GM19023 (cell line): ENCODE data around the gene CDK6.

Experiments used
- ATAC-seq: cut with Tn5 transposase; IDR thresholded peaks from one replicate; pipeline ENCODE4 v1.9.1; 2021; ENCODE audit warnings: mild to moderate bottlenecking, moderate library complexity; ENCODE audit not compliant: unreplicated experiment

The CDK6 gene

DNA sequence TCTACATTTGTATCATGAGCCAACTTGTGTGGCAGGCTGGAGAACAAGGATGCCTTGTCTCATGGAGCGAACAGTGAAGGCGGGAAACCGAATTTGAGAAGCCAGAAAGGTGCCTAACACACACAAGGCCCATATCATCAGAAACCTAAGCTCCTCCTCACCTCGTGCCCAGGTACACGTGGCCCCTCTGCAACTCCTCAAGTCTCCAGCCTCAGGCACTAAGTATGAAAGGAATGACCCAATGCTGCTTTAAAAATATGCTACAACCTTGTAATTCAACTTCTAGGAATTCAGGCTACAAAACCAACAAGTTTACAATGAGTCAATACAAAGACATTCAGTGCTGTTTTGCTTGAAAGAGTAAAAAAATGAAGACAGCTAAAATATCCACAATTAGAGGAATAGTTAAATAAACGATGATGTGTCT is 95.7 kb downstream of the CDK6 start:
- no peak for ATAC-seq

DNA sequence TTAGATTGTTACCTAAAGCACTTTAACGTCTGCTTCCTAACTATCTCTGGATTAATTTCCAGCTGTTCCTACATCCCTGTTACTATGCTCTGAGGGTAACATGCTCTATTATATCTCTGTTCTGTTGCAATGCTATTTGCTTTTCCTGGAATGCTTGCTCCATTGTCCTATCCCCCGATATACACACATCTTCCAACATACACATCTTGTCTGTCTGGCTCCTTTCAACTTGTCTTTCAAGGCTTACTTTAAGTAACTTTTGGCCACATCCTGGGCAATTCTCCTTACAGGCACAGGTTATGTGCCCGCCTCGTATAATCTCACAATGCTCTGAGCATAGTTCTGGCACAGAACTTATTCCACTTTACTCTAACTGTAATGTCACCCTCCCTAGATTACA is 96.2 kb downstream of the CDK6 start:
- ATAC-seq, result no peak

DNA sequence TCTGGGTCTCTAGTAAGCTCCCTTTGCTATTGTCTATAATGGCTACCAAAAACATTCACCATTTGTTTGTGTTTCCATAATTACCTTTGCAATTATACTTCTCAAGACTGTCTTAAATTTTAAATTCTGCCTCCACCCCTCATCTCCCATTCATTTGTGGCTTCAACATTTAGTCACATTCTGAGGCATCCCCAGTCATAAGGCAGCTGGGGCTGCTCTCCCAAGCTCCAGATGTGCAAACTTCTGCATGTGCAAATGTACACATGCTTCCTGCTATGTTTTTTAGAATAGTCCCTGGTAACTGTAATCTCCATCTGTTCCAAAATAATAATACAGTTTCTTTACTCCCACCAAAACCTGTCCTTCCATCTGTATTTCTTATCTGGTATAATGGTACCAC is 97.3 kb downstream of the CDK6 start:
- ATAC-seq, result no peak

DNA sequence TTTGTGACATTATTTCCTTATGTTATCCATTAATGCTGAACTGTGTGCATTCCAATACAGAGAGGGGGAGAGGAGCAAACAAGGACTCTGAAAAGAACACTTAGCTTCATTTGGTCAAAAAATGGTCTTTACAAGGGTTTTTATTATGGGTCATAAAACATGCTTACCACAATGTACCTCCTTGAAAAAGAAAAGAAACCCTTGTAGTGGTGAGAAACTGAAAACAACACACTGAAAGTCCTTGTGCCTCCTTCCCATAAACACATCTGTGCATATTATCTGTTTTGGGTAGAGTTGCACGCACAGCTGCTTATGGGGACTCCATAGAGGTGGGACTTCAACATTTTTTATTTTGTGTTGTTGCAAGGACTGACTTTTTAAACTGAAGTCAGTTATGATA is 98.7 kb downstream of the CDK6 start:
- peak; percentile 92 for ATAC-seq

DNA sequence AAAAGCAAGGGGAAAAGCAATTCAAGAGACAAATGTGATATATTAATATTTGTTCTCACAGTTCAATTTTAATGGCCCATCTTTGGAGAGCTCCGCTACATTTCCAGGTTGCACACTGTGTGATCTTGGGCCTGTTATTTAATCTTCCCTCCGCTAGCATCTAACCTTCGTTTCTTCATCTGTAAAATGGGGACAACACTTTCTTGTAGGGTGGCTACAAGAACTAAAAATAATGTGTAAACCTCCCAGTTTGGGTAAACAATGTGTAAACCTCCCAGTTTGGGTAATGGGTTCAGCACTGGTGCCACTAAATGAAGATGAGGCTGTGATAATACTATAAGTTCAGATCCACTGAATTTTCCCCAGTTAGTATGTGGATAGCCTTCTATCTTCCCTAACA is 99.5 kb downstream of the CDK6 start:
- no peak for ATAC-seq

DNA sequence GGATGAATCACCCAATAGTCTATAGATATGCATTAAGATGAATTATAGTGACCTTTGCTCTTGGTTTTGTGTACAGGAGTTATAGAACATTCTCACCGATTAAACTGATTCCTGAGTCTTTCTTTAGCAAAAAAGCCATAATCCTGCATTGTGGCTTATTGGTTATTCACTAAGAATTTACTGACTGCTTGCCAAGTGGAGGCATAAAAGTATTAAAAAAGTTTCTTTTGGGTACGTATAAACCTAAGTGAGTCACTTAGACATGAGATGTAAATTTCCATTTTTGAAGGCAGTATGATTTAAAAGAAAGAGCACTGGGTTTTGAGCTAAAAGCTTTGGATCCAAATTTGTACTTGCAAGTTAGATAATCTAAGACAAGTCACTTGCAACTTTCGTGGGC is 100.7 kb downstream of the CDK6 start:
- ATAC-seq, result no peak

DNA sequence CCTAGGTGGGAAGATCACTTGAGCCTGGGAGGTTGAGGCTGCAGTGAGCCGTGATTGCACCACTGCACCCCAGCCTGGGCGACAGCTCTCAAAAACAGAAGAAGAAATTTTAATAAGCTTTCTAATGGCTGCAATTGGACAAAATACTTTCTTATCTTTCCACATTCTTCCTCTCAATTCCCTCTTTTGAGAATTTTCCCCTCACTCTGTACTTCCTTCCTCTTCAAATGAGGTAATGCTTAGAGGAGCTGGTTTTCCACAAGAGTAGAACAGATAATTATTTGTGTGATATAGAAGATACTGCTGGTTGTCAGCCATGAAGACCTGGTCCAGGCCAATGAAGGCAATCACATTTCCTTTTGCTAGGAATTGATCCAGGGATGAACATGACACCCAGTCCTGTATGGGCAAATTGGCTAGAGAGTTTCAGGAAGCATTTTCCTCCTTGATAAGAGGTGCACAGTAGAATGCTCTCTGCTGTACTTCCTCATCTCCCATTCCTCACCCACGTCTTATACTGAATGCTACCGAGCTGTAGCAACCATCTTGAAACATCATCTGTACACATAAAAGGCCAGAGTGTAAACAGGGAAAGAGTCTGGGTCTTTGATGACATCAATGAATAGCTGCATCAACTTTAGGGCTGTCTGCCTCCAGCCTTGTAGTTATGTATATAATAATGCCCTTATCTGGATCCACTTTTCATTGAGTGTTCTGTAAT is 103.9 kb downstream of the CDK6 start:
- ATAC-seq, result no peak

DNA sequence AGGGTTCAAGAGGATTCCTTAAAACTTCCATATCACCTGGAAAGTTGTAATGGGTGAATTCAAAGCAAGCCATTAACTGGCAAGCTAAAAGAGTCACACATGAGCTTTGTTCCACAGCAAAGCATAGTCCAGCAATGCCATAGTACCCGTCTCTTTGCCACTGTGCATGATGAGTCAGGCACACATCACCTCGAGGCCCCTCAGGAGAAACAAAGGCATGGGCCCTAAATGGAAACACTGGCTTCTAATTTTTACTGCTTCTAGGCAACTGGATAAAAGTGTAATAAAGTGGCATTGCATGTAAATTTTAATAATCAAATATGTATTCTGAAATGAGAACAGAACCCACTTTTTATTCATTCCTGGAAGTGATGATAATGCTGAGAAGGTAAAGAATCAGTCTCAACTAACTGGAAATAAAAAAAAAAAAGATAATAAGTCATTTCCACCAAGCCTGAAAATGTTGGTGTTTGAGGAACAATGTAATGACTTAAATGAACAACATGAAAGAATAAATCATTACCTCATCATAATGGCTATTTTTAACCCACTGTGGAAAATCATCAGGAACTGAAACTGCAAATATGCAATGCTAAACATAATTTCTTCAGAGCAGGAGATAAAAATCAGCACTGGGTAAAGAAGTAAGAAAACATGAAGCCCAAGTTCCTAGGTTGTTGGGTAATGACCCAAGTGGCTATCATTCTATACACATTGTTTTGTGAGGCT is 104.9 kb downstream of the CDK6 start:
- no peak for ATAC-seq

DNA sequence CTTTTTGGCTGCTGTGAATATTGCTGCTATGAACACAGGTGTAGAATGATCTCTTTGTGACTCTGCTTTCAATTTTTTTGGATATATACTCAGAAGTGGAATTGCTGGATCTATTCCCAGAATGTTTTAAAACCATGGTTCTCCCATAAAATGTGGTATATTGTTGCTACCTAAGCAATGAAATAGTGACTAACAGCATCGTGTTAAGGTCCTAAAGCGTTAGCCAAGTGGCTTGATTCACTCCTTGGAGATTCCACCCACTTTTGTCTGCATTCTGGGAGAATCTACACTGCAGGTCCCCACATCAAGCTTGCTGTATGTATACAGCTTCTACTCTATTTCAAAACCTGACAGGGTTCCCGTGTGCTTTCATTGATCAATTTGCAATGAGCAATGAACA is 105.6 kb downstream of the CDK6 start:
- ATAC-seq, result no peak

DNA sequence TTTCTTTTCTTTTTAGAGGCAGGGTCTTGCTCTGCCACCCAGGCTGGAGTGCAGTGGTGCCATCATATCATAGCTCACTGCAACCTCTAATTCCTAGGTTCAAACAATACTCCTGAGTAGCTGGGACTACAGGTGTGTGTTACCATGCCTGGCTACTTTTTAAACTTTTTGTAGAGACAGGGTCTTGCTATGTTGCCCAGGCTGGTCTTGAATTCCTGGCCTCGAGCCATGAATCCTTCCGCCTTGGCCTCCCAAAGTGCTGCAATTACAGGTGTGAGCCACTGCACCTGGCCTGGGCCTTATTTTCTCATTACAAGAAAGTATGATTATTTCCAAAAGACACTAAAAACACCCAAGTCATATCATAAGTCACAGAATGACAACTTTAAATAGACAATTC is 106.6 kb downstream of the CDK6 start:
- no peak for ATAC-seq

DNA sequence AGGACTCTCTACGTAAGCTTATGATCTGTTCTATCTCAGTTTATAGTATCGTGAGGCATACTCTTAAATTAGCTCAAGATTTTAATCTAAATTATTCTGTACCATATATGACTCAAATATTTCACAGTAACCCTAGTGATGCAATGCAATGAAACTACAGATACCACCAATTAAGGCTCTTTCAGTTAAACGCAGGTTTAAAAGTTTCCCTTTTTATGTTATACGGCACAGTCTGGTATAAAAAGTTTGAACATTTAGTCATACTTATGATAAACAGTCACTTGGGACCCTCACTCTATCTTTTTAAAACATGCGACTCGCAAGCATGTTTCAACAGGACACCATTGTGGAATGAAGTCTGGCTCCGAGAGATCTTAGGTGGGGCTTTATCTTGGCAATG is 107.2 kb downstream of the CDK6 start:
- ATAC-seq, result no peak

DNA sequence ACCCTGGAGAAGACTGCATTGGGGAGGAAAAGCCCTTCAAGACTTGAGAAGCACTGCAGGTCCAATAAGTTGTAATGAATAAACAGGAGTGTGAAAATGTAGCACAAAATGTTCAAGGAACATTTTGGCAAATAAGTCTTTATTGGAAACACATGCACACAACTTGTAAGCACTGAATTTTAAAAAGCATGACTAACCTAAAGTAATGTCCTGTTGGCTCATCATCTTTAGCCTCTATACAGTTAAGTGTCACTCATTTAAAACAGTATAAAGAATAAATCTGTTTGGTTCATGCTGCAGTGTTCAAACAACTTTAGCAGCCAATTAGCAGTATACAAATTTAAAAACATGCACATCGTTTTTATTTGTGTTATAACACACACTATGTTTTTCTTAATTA is 108.6 kb downstream of the CDK6 start:
- no peak for ATAC-seq

DNA sequence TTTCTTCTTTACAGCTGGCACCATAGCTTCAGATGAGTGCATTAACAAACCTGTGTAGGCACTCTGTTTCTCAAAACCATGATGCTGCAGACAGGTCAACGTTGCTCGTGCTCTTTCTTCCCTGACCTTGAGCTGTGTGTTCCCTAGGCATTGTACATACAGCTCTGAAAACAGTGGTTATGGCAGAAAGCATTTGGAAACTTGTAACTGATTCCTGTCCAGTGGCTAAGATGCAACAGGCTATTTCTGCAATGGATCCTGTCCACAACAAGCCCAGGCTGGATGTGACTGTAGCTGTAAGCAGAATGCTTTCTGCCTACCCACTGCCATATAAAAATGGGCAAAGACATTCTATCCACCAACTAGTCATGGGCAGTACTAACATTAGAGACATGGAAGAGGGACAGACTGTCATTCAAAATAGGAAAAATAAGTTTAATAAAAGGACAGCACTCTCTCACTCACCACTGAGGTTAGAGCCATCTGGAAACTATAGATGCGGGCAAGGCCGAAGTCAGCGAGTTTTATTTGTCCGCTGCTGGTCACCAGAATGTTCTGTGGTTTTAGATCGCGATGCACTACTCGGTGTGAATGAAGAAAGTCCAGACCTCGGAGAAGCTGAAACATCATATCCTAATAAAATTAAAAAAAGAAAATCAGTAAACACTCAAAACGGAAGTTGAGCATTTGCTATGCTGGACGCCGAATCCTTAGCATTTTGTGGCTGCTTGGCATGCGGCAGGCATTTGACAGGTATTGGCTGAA is 111.0 kb downstream of the CDK6 start:
- no peak for ATAC-seq

DNA sequence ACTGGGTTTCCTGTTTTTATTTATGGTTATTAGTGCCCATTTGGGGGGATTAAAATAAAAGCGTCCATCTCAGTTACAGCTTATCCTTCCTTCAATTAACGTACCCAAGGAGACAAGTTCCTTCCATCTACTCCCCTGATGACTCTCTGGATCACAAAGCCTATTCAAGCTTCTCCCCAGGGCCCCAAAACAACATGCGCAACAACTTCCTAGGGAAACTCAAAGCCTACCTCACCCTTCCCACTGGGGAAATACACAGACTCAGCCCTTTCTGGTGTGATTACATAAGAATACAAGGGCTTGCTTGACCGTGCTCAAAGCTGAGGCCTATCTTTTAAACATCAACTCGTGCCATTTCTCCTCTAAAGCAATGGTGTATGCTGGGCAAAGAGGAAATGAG is 112.4 kb downstream of the CDK6 start:
- no peak for ATAC-seq

DNA sequence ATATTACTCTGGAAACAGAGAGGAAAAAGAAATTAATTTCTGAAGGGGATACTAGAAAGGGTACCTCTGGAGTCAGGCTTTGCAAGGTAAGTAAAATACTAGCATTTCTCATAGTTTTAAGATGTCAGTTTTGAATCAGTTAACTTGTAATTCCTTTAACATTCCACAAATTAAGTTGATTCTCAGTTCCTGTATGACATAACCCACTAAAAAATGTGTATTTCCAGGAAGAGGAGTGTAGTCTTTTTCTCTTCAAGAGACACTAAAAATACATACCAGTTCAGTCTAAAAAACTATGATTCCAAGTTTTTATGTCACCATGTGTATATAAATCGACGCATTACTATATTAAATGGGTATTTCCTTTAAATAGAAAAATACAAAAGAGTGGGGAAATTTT is 113.2 kb downstream of the CDK6 start:
- ATAC-seq, result no peak

DNA sequence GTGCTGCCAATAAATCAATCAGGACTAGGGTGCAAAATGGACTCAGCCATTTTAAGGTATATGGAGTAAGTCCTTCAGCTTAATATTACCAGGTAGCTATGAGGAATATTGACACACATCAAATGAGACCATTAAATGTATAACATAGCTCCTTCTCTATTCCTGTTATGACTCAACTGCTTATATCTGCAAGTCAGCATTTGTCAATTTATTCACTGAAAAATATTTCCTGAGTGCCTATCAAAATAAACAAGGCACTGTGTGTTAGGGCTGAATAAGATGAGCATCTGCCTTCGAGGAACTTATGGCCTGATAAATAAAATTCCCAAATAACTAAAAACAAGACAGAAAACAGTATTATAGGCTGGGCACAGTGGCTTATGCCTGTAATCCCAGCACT is 113.8 kb downstream of the CDK6 start:
- ATAC-seq, result no peak

DNA sequence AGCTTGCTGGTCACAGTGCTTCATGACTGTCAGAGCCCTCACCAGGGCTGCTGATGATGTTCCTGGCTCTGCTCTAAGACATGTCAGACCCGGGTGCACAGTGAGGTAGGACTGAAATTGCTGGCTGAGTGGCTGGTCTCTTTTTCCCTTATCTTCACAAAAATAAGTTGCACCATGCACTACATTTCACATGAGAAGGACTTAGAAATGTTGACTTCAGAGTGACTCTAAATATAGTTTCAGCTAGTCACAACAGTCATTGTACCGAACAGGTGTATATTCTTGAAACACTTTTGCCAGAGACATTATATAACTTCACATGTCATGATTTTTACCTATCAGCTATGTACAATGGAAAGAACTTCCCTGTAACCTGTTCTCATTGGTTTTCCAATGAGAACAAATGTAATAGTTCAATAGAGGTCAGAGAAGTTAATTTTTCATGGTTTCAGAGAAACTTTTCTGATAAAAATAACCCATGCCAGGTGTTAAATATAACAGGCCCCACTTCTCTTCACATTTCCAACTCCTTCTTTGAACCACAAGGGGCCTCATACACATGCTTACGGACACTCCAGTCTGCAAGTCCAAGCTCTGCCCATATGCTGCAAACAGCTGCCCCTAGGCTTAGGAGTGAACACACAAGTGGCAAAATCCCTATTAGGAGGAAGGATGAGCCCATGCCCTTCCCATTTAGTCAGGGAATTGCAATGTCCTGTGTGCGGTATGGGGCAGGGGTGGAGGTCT is 115.6 kb downstream of the CDK6 start:
- ATAC-seq, result peak; percentile 59

DNA sequence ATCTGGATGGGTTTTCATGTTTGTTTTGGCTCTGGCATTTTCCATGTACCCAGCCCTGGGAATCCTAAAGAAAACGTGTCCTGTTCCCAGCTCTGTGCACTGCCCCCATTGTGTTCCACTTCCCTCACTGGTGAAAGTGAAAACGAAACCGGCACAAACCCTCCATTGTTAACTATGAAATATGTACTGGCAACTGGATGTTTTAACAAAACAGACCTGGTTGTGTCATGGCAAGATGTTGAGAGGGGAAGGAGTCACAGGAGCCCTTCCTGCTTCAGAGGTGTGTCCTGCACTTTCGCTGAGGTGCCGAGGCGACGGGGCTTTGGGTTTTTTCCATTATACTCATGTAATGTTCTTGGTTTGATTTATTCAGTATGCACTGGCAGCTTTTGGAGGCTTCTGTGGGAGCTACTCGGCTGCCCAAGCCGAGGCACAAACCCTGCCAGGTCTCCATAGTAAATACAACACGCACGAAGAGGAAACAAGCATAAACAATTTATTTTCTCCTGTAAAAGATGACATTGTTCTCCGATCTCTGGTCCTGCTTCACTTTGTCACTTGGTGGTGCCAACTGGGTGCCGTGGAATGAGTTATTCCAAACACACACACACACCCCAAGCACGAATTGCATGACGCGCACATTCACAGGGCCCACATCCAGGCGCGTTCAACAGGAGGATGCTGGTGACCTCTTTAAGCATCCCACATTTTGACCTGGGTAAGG is 118.2 kb downstream of the CDK6 start:
- ATAC-seq, result peak; percentile 47

DNA sequence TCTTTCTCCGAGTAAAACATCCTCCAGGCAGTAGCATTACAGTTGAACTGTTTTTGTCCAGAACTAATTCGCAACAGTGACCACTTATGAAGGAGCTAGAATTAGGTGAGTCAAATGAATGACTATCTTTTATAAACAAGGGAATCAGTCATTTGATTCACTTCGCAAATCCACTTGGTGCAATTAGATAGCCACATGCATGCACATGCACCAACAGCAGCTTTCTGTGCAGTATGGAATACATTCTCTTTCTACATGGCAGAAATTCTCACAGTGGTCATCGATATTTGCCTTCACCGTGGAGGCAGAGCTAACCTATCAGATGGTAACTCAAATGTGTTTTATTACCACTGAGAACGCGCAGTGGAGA is 118.8 kb downstream of the CDK6 start:
- no peak for ATAC-seq

DNA sequence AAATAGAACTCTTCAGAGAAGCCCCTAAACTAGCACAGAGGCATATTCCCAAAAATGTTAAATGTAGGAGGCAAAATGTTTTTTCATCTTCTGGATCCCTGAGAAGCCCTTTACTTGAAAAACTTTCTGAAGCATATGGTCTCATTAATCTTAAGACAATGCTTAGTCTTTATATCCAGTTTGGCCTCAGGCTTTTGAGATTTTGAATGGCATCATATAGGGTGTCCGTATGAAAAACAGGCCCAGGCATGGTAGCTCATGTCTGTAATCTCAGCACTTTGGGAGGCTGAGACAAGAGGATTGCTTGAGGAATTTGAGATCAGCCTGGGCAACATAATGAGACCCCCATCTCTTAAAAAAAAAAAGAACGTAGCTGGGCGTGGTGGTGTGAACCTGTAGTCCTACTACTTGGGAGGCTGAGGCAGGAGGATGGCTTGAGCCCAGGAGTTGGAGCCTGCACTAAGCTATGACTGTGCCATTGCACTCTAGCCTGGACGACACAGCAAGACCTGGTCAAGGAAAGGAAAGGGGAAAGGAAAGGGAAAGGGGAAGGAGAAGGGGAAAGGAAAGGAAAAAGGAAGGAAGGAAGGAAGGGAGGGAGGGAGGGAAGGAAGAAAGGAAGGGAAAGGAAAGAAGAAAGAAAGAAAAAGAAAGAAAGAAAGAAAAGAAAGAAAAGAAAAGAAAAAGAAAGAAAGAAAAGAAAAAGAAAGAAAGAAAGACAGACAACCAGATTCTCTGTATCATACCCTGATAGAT is 119.4 kb downstream of the CDK6 start:
- no peak for ATAC-seq
